K562 (cell line): ENCODE measurements around the gene BNC2. TPM values are rescaled to one million over a fixed set of nuclear protein-coding genes. Genes with fewer than 3 reads are reported as not detected.

ENCODE experiments used
- ATAC-seq: fragments of 200-7000 bp; cut with Tn5 transposase; 3 replicates; pipeline ENCODE4 v1.9.1; 2020; ENCODE audit warnings: moderate library complexity
- BruUV-seq: library from RNA; stranded (reverse); fragments of 400-500 nt; replicated peaks from 2 replicates; lab custom pipeline; 2021; lab: Mats Ljungman, UMichigan
- CTCF ChIA-PET: fragments of 300-600 bp; formaldehyde crosslinking; extraction: SDS; loops from one replicate; lab custom pipeline; 2021; ENCODE audit warnings: low intra/inter-chr PET ratio; lab: Yijun Ruan, JAX
- POLR2A ChIA-PET: fragments of 300-600, 350-650 bp; sonication (Branson Sonifier 250); formaldehyde crosslinking; extraction: SDS; loops from one replicate; lab custom pipeline; 2021; ENCODE audit warnings: antibody characterized with exemption, inconsistent platforms; lab: Yijun Ruan, JAX
- DNase-seq, 4 experiments: peaks; one replicate each; pipeline versions ENCODE4 v3.0.0 to v3.0.0-alpha.2; 2011 to 2018; ENCODE audit warnings: low spot score in 3 of 4, mixed read lengths in 3 of 4; ENCODE audit errors: extremely low read depth in 1 of 4
- FAIRE-seq: peaks from 2 replicates; lab custom pipeline; 2011; peaks lifted over from hg19 to GRCh38; lab: Jason Lieb, UNC
- H2AFZ ChIP-seq: 2 replicates; pipeline ENCODE4 v1.6.0; 2011; ENCODE audit warnings: low read depth, low read length, control low read depth, inconsistent platforms
- H3K27ac ChIP-seq: fragments of 200-600 bp; 3 replicates; pipeline ENCODE4 v1.8.0; 2011; ENCODE audit warnings: low read depth, mild to moderate bottlenecking, control low read depth, inconsistent platforms, low read length, moderate library complexity, mixed read lengths; ENCODE audit errors: extremely low read depth
- H3K27me3 ChIP-seq, 2 experiments: fragments of 300-600 bp in 1 of 2; 2 replicates in 1 of 2; 3 replicates in 1 of 2; pipeline versions ENCODE4 v1.6.0 to v1.8.0; 2011; ENCODE audit warnings: inconsistent platforms in 2 of 2, low read length in 2 of 2, mild to moderate bottlenecking in 1 of 2, mixed read lengths in 1 of 2, moderate library complexity in 1 of 2; ENCODE audit not compliant: control insufficient read depth in 2 of 2, insufficient read depth in 2 of 2
- H3K36me3 ChIP-seq: fragments of 300-600 bp; 3 replicates; pipeline ENCODE4 v1.8.0; 2011; ENCODE audit warnings: mild to moderate bottlenecking, low read length, inconsistent platforms; ENCODE audit not compliant: control insufficient read depth, insufficient read depth
- H3K4me1 ChIP-seq, 2 experiments: fragments of 200-600 bp in 1 of 2; replicated peaks in 1 of 2; 2 replicates in 1 of 2; 3 replicates in 1 of 2; pipeline versions ENCODE4 v1.5.1 to v1.8.0; 2011; ENCODE audit warnings: inconsistent platforms in 2 of 2, low read length in 2 of 2, mild to moderate bottlenecking in 1 of 2, mixed read lengths in 1 of 2, moderate library complexity in 1 of 2; ENCODE audit not compliant: control insufficient read depth in 2 of 2, insufficient read depth in 2 of 2
- H3K4me2 ChIP-seq: 2 replicates; pipeline ENCODE4 v1.6.1; 2011; ENCODE audit warnings: low read length, control low read depth, inconsistent platforms, mixed read lengths; ENCODE audit not compliant: insufficient read depth
- H3K4me3 ChIP-seq: fragments of 200-600 bp; sonication (generic), shearing (Covaris generic); 2 replicates; pipeline ENCODE4 v1.5.1; 2016; ENCODE audit warnings: control low read depth, inconsistent platforms
- H3K79me2 ChIP-seq: fragments of 200-600 bp; 3 replicates; pipeline ENCODE4 v1.8.0; 2011; ENCODE audit warnings: low read length, inconsistent platforms; ENCODE audit not compliant: control insufficient read depth, insufficient read depth
- H3K9ac ChIP-seq, 2 experiments: 2 replicates each; pipeline versions ENCODE4 v1.6.0 to v1.6.1; 2011; ENCODE audit warnings: low read depth in 2 of 2, low read length in 2 of 2, control low read depth in 1 of 2, inconsistent platforms in 1 of 2, mild to moderate bottlenecking in 1 of 2, mixed read lengths in 1 of 2; ENCODE audit not compliant: insufficient read depth in 1 of 2
- H3K9me1 ChIP-seq: one replicate; pipeline ENCODE4 v1.6.0; 2011; ENCODE audit warnings: inconsistent platforms, mild to moderate bottlenecking, low read length, moderate library complexity; ENCODE audit not compliant: control insufficient read depth, insufficient read depth
- H3K9me3 ChIP-seq: replicated peaks from 2 replicates; pipeline ENCODE4 v1.5.1; 2011; ENCODE audit warnings: low read depth, low read length, inconsistent platforms; ENCODE audit not compliant: control insufficient read depth, insufficient read depth
- H4K20me1 ChIP-seq: replicated peaks from 2 replicates; pipeline ENCODE4 v1.6.1; 2011; ENCODE audit warnings: low read length, inconsistent platforms, mixed read lengths; ENCODE audit not compliant: control insufficient read depth, insufficient read depth
- C11orf30 ChIP-seq: fragments of 450-650 bp; IDR thresholded peaks from 2 replicates; pipeline ENCODE4 v1.6.1; 2016; ENCODE audit warnings: low read depth, mild to moderate bottlenecking
- CBFA2T2 ChIP-seq: fragments of 450-650 bp; conservative IDR thresholded peaks from 2 replicates; pipeline ENCODE4 v1.6.1; 2017; ENCODE audit warnings: mild to moderate bottlenecking
- CEBPB ChIP-seq: fragments of 450-650 bp; IDR thresholded peaks from 2 replicates; pipeline ENCODE4 v1.6.1; 2016; ENCODE audit warnings: missing genetic modification characterization, missing compliant biosample characterization
- NCOA4 ChIP-seq: fragments of 450-650 bp; IDR thresholded peaks from 2 replicates; pipeline ENCODE4 v1.6.1; 2018; ENCODE audit warnings: mild to moderate bottlenecking; ENCODE audit not compliant: partially characterized antibody
- NFATC3 ChIP-seq: fragments of 450-650 bp; IDR thresholded peaks from 2 replicates; pipeline ENCODE4 v1.6.1; 2017; ENCODE audit warnings: mild to moderate bottlenecking
- PREB ChIP-seq: sonication (generic); formaldehyde crosslinking; IDR thresholded peaks from 2 replicates; pipeline ENCODE4 v1.8.1; 2023; ENCODE audit warnings: mild to moderate bottlenecking, missing genetic modification reagents
- PYGO2 ChIP-seq: fragments of 450-650 bp; IDR thresholded peaks from 2 replicates; pipeline ENCODE4 v1.6.1; 2016; ENCODE audit warnings: mild to moderate bottlenecking, missing genetic modification characterization, moderate library complexity, missing compliant biosample characterization
- SREBF1 ChIP-seq: fragments of 150-350 bp; IDR thresholded peaks from 2 replicates; pipeline ENCODE4 v1.6.1; 2014; ENCODE audit warnings: antibody characterized with exemption, low read depth, low read length, borderline replicate concordance
- TGIF2 ChIP-seq: sonication (generic); formaldehyde crosslinking; IDR thresholded peaks from 2 replicates; pipeline ENCODE4 v1.8.1; 2022; ENCODE audit warnings: mild to moderate bottlenecking, missing genetic modification reagents, moderate library complexity
- XRCC3 ChIP-seq: fragments of 450-650 bp; IDR thresholded peaks from 2 replicates; pipeline ENCODE4 v1.6.1; 2017; ENCODE audit warnings: mild to moderate bottlenecking, moderate library complexity
- ZNF121 ChIP-seq: sonication (generic); formaldehyde crosslinking; conservative IDR thresholded peaks from 2 replicates; pipeline ENCODE4 v1.8.0; 2022; ENCODE audit warnings: missing genetic modification reagents
- ZNF512 ChIP-seq: IDR thresholded peaks from 2 replicates; pipeline ENCODE4 v1.6.1; 2016; ENCODE audit warnings: missing genetic modification characterization, missing compliant biosample characterization
- ZNF79 ChIP-seq: fragments of 250-450 bp; sonication (Bioruptor Pico); IDR thresholded peaks from 2 replicates; pipeline ENCODE4 v1.4.0; 2020; ENCODE audit warnings: low read depth, mild to moderate bottlenecking, moderate library complexity
- WGBS: fragments of 100-300 bp; shearing (Covaris generic); methylation state at CpG from one replicate; pipeline ENCODE4 v1.1.6; 2016; ENCODE audit warnings: low coverage, mixed read lengths; ENCODE audit not compliant: insufficient coverage; ENCODE audit errors: missing lambda C conversion rate; 5-methylcytosine and 5-hydroxymethylcytosine counted together
- in situ Hi-C: fragments of 300-500 bp; cut with MboI; formaldehyde crosslinking; loops from 4 replicates; pipeline ENCODE4 v1.15.0; 2018; ENCODE audit warnings: inconsistent platforms, mixed read lengths
- intact Hi-C: fragments of 100-400 bp; cut with micrococcal nuclease; formaldehyde crosslinking; loops from 2 replicates; pipeline ENCODE4 v1.14.2; 2022
- polyA plus RNA-seq, 8 experiments: library from polyadenylated mRNA; depleted of rRNA in 4 of 8; stranded (reverse) in 5 of 8; unstranded in 3 of 8; fragments of >200 nt; fragmentation: Nextera tagmentation in 2 of 8; fragmentation: Illumina TruSeq in 1 of 8; extraction: Ambion mirVana in 2 of 8; extraction: Trizol in 1 of 8; gene quantifications; 2 replicates each; pipeline versions ENCODE4 v1.2.1 to v1.2.3, GENCODE V29; 2011 to 2014; ENCODE audit warnings: inconsistent platforms in 1 of 8, missing spikeins in 1 of 8
- total RNA-seq, 7 experiments: library from RNA; depleted of rRNA in 6 of 7; stranded (reverse); fragments of >200 nt in 6 of 7; fragmentation: Illumina TruSeq in 2 of 7; extraction: Trizol in 2 of 7; gene quantifications; 2 replicates each; pipeline versions ENCODE4 v1.2.1 to v1.2.3, GENCODE V29; 2011 to 2021; ENCODE audit warnings: low replicate concordance in 1 of 7
- TF ChIP-seq, protein P1 (sequence below): fragments of 250-450 bp; sonication (Bioruptor Pico); IDR thresholded peaks from 2 replicates; pipeline ENCODE4 v1.4.0; 2020; ENCODE audit warnings: mild to moderate bottlenecking

The BNC2 gene
- total and polyA plus RNA-seq, 9 of the 15 experiments (the other 6 are each of a cell fraction or from before 2014, with no cell fraction given) = not detected

GRCh38 chr9:16668734-16669295 is 201.7 kb downstream of the BNC2 start:
- CTCF ChIA-PET = no interaction called here
- BruUV-seq = no TSS peak
- POLR2A ChIA-PET = no interaction called here

DNA sequence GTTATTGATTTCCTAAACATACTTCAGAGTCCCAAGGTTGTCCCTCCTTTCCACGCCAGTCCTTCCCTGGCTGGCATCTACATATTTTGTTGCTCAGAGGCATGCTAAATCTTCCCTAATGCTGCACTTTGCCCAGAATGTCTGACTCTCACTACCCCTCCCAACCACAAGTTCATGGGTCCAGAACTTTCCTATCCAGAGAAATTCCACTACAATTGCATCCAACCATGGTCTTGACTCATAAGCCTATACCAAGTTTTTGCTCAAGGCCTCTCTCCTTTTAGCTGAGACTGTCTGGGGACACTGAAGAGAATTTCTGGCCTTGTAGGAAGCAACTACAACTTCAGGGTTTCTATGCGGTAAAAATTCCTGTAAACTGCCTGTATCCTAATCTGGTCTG is 206.3 kb downstream of the BNC2 start:
- no peak for FAIRE-seq
- Histone ChIP-seq H3K9ac (no peak overlapping the region), H3K36me3 (no peaks in the 10 kb centered on the region), H3K79me2 (no peaks in the 10 kb centered on the region), H2AFZ (no peak overlapping the region), H4K20me1 (no peaks in the 10 kb centered on the region), H3K9me3 (no peaks in the 10 kb centered on the region), H3K9me1 (no peaks in the 10 kb centered on the region), H3K4me3 (no peak overlapping the region), H3K27me3 (no peaks in the 10 kb centered on the region), H3K4me2 (no peak overlapping the region), H3K27ac (no peak overlapping the region), H3K4me1 (no peaks in the 10 kb centered on the region)
- in situ Hi-C loops = no loop called here
- no peak for ATAC-seq
- ChIA-PET CTCF (no interaction called here), POLR2A (no interaction called here)
- intact Hi-C loops = no loop called here
- BruUV-seq = no TSS peak
- 0% methylated on average over 1 of the region's 2 CpGs for WGBS
- no peak for DNase-seq
- no peak for TF ChIP-seq CEBPB
- TF ChIP-seq NCOA4 = no peak
- no peak for TF ChIP-seq TGIF2 (CRISPR knock-in tag)
- no peak for TF ChIP-seq CBFA2T2
- TF ChIP-seq XRCC3 = no peak
- no peak for TF ChIP-seq ZNF79
- TF ChIP-seq ZNF121 (CRISPR knock-in tag) = no peak
- TF ChIP-seq NFATC3 = no peak
- TF ChIP-seq, protein P1, sequence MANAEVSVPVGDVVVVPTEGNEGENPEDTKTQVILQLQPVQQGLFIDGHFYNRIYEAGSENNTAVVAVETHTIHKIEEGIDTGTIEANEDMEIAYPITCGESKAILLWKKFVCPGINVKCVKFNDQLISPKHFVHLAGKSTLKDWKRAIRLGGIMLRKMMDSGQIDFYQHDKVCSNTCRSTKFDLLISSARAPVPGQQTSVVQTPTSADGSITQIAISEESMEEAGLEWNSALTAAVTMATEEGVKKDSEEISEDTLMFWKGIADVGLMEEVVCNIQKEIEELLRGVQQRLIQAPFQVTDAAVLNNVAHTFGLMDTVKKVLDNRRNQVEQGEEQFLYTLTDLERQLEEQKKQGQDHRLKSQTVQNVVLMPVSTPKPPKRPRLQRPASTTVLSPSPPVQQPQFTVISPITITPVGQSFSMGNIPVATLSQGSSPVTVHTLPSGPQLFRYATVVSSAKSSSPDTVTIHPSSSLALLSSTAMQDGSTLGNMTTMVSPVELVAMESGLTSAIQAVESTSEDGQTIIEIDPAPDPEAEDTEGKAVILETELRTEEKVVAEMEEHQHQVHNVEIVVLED = no peak
- no peak for TF ChIP-seq PREB (CRISPR knock-in tag)
- TF ChIP-seq ZNF512 = no peak
- no peak for TF ChIP-seq SREBF1

More at GRCh38 chr9:16668734-16669295, 201.7 kb downstream of the BNC2 start:
- intact Hi-C loops = no loop called here
- 5% methylated on average over 4 of the region's 5 CpGs for WGBS
- H3K27me3 ChIP-seq = no peaks in the 10 kb centered on the region
- H3K9me3 ChIP-seq = no peaks in the 10 kb centered on the region
- TF ChIP-seq PYGO2 (no peak), C11orf30 (no peak)
- no peaks in the 10 kb centered on the region for H3K9me1 ChIP-seq
- DNase-seq (no peak), FAIRE-seq (no peak), ATAC-seq (no peak)
- H2AFZ ChIP-seq = no peak overlapping the region
- H3K4me1 ChIP-seq = no peaks in the 10 kb centered on the region
- no peak overlapping the region for H3K9ac ChIP-seq
- no peak overlapping the region for H3K27ac ChIP-seq
- in situ Hi-C loops = no loop called here
- H3K4me2 ChIP-seq = no peak overlapping the region
- no peaks in the 10 kb centered on the region for H3K36me3 ChIP-seq
- no peaks in the 10 kb centered on the region for H4K20me1 ChIP-seq
- H3K4me3 ChIP-seq = no peak overlapping the region
- no peaks in the 10 kb centered on the region for H3K79me2 ChIP-seq
